GM20000 (cell line): ENCODE data around the gene FAM170B.

Experiments
- DNase-seq: peaks from one replicate; pipeline ENCODE4 v3.0.0; 2012; ENCODE audit warnings: low spot score
- CTCF ChIP-seq: IDR thresholded peaks from 2 replicates; pipeline ENCODE4 v1.5.1; 2012; ENCODE audit warnings: mild to moderate bottlenecking, control low read depth; ENCODE audit errors: extremely low read depth, missing control alignments

The FAM170B gene

GRCh38 chr10:49112851-49113250 lies 21.0 kb downstream of the FAM170B start:
- DNase-seq: no peak
- no peak for TF ChIP-seq CTCF

- DNase-seq: no peak
- TF ChIP-seq CTCF: no peak
Observed at GRCh38 chr10:49112098-49112497, 21.7 kb downstream of the FAM170B start.

GRCh38 chr10:49111320-49111698 lies 22.5 kb downstream of the FAM170B start:
- TF ChIP-seq CTCF: no peak
- DNase-seq: no peak

GRCh38 chr10:49110684-49111319 lies 23.0 kb downstream of the FAM170B start:
- DNase-seq: no peak
- TF ChIP-seq CTCF: no peak

- no peak for TF ChIP-seq CTCF
- DNase-seq: no peak
Observed at GRCh38 chr10:49109669-49110340, 24.0 kb downstream of the FAM170B start.

GRCh38 chr10:49108656-49109055 lies 25.2 kb downstream of the FAM170B start:
- DNase-seq: no peak
- TF ChIP-seq CTCF: no peak

GRCh38 chr10:49107887-49108267 lies 25.9 kb downstream of the FAM170B start:
- no peak for DNase-seq

More at GRCh38 chr10:49107887-49108267, 25.9 kb downstream of the FAM170B start:
- no peak for TF ChIP-seq CTCF
